A549 (cell line): ENCODE data around the gene CAMTA1. TPM values are rescaled to one million over a fixed set of nuclear protein-coding genes. Genes with fewer than 3 reads are reported as not detected.

ENCODE experiments used
- ATAC-seq, 2 experiments: fragments of 200-7000 bp in 1 of 2; fragments of >200 bp in 1 of 2; cut with Nextera tagmentation in 1 of 2; cut with Tn5 transposase in 1 of 2; 3 replicates each; pipeline versions ENCODE4 v1.8.0 to v1.9.1; 2018 to 2020; ENCODE audit warnings: mild to moderate bottlenecking in 1 of 2, moderate library complexity in 1 of 2
- CTCF ChIA-PET: fragments of 300-600 bp; sonication (Branson Sonifier 250); formaldehyde crosslinking; extraction: SDS; loops from one replicate; lab custom pipeline; 2021; ENCODE audit warnings: antibody characterized with exemption, inconsistent platforms; lab: Yijun Ruan, JAX
- POLR2A ChIA-PET: fragments of 350-600 bp; formaldehyde crosslinking; extraction: SDS; loops from one replicate; lab custom pipeline; 2021; ENCODE audit warnings: antibody characterized with exemption, inconsistent platforms; lab: Yijun Ruan, JAX
- DNase-seq, 2 experiments: peaks; one replicate each; pipeline versions ENCODE4 v3.0.0 to v3.0.0-alpha.2; 2011 to 2016; ENCODE audit warnings: low read depth in 1 of 2, low spot score in 1 of 2
- FAIRE-seq: peaks from 2 replicates; lab custom pipeline; 2011; peaks lifted over from hg19 to GRCh38; lab: Jason Lieb, UNC
- H3K27ac ChIP-seq, 2 experiments: fragments of >200 bp; sonication (Bioruptor Twin); formaldehyde crosslinking; 3 replicates each; pipeline ENCODE4 v1.5.1; 2016 to 2017
- H3K4me1 ChIP-seq: fragments of >200 bp; sonication (Bioruptor Twin); formaldehyde crosslinking; 3 replicates; pipeline ENCODE4 v1.6.1; 2016
- H3K4me2 ChIP-seq: fragments of >200 bp; sonication (Bioruptor Twin); formaldehyde crosslinking; 3 replicates; pipeline ENCODE4 v1.6.1; 2016
- H3K4me3 ChIP-seq: fragments of >200 bp; sonication (Bioruptor Twin); formaldehyde crosslinking; 3 replicates; pipeline ENCODE4 v1.5.1; 2016
- H3K9me3 ChIP-seq: fragments of >200 bp; sonication (Bioruptor Twin); formaldehyde crosslinking; 3 replicates; pipeline ENCODE4 v1.6.1; 2016
- BHLHE40 ChIP-seq: IDR thresholded peaks from 2 replicates; pipeline ENCODE4 v1.6.1; 2012; ENCODE audit warnings: low read depth, low read length, inconsistent platforms
- E2F6 ChIP-seq: IDR thresholded peaks from 2 replicates; pipeline ENCODE4 v1.6.1; 2012; ENCODE audit warnings: low read depth, borderline replicate concordance
- EP300 ChIP-seq, 2 experiments: fragments of >200 bp; sonication (Bioruptor Twin); formaldehyde crosslinking; IDR thresholded peaks; 2 replicates in 1 of 2; 3 replicates in 1 of 2; pipeline ENCODE4 v1.6.1; 2016 to 2017
- HEYL ChIP-seq: fragments of 250-450 bp; sonication (Bioruptor Pico); IDR thresholded peaks from 2 replicates; pipeline ENCODE4 v1.8.0; 2021; ENCODE audit warnings: mild to moderate bottlenecking, moderate library complexity
- HOXA7 ChIP-seq: fragments of 250-450 bp; sonication (Bioruptor Pico); IDR thresholded peaks from 2 replicates; pipeline ENCODE4 v1.5.0; 2020; ENCODE audit warnings: mild to moderate bottlenecking, moderate library complexity
- HOXB13 ChIP-seq: fragments of 250-450 bp; sonication (Bioruptor Pico); IDR thresholded peaks from 2 replicates; pipeline ENCODE4 v1.5.0; 2020; ENCODE audit warnings: low read depth, mild to moderate bottlenecking, moderate library complexity
- JUNB ChIP-seq: fragments of >200 bp; sonication (Bioruptor Twin); formaldehyde crosslinking; IDR thresholded peaks from 2 replicates; pipeline ENCODE4 v1.6.1; 2016
- MAFK ChIP-seq: fragments of 450-650 bp; IDR thresholded peaks from 2 replicates; pipeline ENCODE4 v1.6.1; 2014; ENCODE audit not compliant: partially characterized antibody
- MAX ChIP-seq: IDR thresholded peaks from 2 replicates; pipeline ENCODE4 v1.6.1; 2012
- NFE2L2 ChIP-seq: fragments of 150-350 bp; conservative IDR thresholded peaks from 2 replicates; pipeline ENCODE4 v1.6.1; 2014; ENCODE audit warnings: low read length
- PHF8 ChIP-seq: fragments of 200-600 bp; sonication (generic); IDR thresholded peaks from 2 replicates; pipeline ENCODE4 v1.6.1; 2016; ENCODE audit warnings: low read depth, mild to moderate bottlenecking, antibody characterized with exemption, moderate library complexity, borderline replicate concordance
- POLR2AphosphoS2 ChIP-seq: conservative IDR thresholded peaks from 2 replicates; pipeline ENCODE4 v1.6.1; 2012; ENCODE audit warnings: low read length, improper control_type of control experiment, inconsistent platforms
- RCOR1 ChIP-seq: fragments of 150-350 bp; IDR thresholded peaks from 2 replicates; pipeline ENCODE4 v1.6.1; 2014; ENCODE audit warnings: antibody characterized with exemption, low read length, low read depth
- REST ChIP-seq: fragments of 200-600 bp; sonication (generic); IDR thresholded peaks from 2 replicates; pipeline ENCODE4 v1.6.1; 2016; ENCODE audit warnings: antibody characterized with exemption, mild to moderate bottlenecking, moderate library complexity
- RFX5 ChIP-seq: fragments of 450-650 bp; IDR thresholded peaks from 2 replicates; pipeline ENCODE4 v1.7.1; 2014; ENCODE audit warnings: antibody characterized with exemption, mild to moderate bottlenecking, moderate library complexity
- RNF2 ChIP-seq: fragments of 200-600 bp; sonication (generic); IDR thresholded peaks from 2 replicates; pipeline ENCODE4 v1.6.1; 2016; ENCODE audit warnings: low read depth, mild to moderate bottlenecking, antibody characterized with exemption, moderate library complexity, borderline replicate concordance
- TFCP2L1 ChIP-seq: fragments of 250-450 bp; sonication (Bioruptor Pico); IDR thresholded peaks from 2 replicates; pipeline ENCODE4 v1.5.0; 2021; ENCODE audit warnings: mild to moderate bottlenecking
- USF2 ChIP-seq: fragments of 450-650 bp; IDR thresholded peaks from 2 replicates; pipeline ENCODE4 v1.6.1; 2014; ENCODE audit warnings: antibody characterized with exemption
- ZC3H11A ChIP-seq: fragments of 450-650 bp; IDR thresholded peaks from 2 replicates; pipeline ENCODE4 v1.6.1; 2014; ENCODE audit warnings: antibody characterized with exemption, mild to moderate bottlenecking
- ZFP36 ChIP-seq: fragments of 450-650 bp; IDR thresholded peaks from 2 replicates; pipeline ENCODE4 v1.6.1; 2014; ENCODE audit warnings: borderline replicate concordance; ENCODE audit not compliant: partially characterized antibody
- ZSCAN20 ChIP-seq: fragments of 250-450 bp; sonication (Bioruptor Pico); IDR thresholded peaks from 2 replicates; pipeline ENCODE4 v1.8.0; 2022; ENCODE audit warnings: mild to moderate bottlenecking, moderate library complexity
- WGBS: methylation state at CpG from one replicate; pipeline ENCODE4 v1.1.6; 2017; ENCODE audit errors: missing lambda C conversion rate; 5-methylcytosine and 5-hydroxymethylcytosine counted together
- polyA plus RNA-seq, 4 experiments: library from polyadenylated mRNA; depleted of rRNA in 3 of 4; stranded (reverse); fragments of >200 nt; fragmentation: RNase III in 1 of 4; extraction: RNeasy Plus Mini Kit Qiagen cat#74134 plus additional on column Dnase treatment in 1 of 4; gene quantifications; 2 replicates in 3 of 4; 3 replicates in 1 of 4; pipeline ENCODE4 v1.2.3, GENCODE V29; 2011 to 2017

The CAMTA1 gene
- polyA plus RNA-seq, 2 of the 4 experiments (the other 2 are of a cell fraction): 58.8 to 75.0 TPM

- Histone ChIP-seq H3K4me1 (peaks cover 7% of the 10 kb centered on the region; the same call in 2 of the 3 replicates), H3K27ac (no peak overlapping the region; a peak in 1 of 6 replicates), H3K4me2 (no peak overlapping the region), H3K4me3 (no peak overlapping the region), H3K9me3 (no peaks in the 10 kb centered on the region)
- TF ChIP-seq E2F6: no peak
- TF ChIP-seq BHLHE40: no peak
- no peak for TF ChIP-seq TFCP2L1 (CRISPR knock-in tag)
- no peak for TF ChIP-seq RFX5
- no peak for TF ChIP-seq USF2
- TF ChIP-seq ZSCAN20 (CRISPR knock-in tag): no peak
- no peak for TF ChIP-seq ZFP36
- TF ChIP-seq JUNB: no peak
- no peak for TF ChIP-seq MAX
- no peak for TF ChIP-seq EP300 (IDR thresholded peaks at IDR 0.05)
- TF ChIP-seq RNF2: no peak
- TF ChIP-seq REST: no peak
- no peak for TF ChIP-seq HEYL
- TF ChIP-seq ZC3H11A: no peak
- no peak for TF ChIP-seq NFE2L2
- no peak for TF ChIP-seq RCOR1
- no peak for TF ChIP-seq POLR2AphosphoS2
- TF ChIP-seq PHF8: no peak
- no peak for TF ChIP-seq HOXA7
- WGBS: 86% methylated on average over 1 of the region's 1 CpG
- FAIRE-seq (no peak), ATAC-seq (no peak), DNase-seq (no peak)
- CTCF ChIA-PET: interaction anchor here (0.6 to 2.1 kb wide), 24 partner anchors 8 to 777 kb away, joined by 3 to 11 read pairs (median 4); no protein-coding TSS in a partner anchor
- POLR2A ChIA-PET: no interaction called here
These were observed 105.4 kb downstream of the CAMTA1 start for GRCh38 chr1:6890686-6891085.

GRCh38 chr1:6891781-6892579 lies 106.7 kb downstream of the CAMTA1 start:
- DNase-seq (no peak), FAIRE-seq (no peak), ATAC-seq (no peak)
- Histone ChIP-seq H3K4me1 (peaks cover 7% of the 10 kb centered on the region; the same call in 2 of the 3 replicates), H3K27ac (no peak overlapping the region), H3K4me3 (no peak overlapping the region), H3K9me3 (no peaks in the 10 kb centered on the region), H3K4me2 (no peak overlapping the region)
- ChIA-PET POLR2A (no interaction called here), CTCF (interaction anchor here (0.6 to 2.0 kb wide), 2 partner anchors 90 to 191 kb away, joined by 3 to 4 read pairs; no protein-coding TSS in a partner anchor)
- WGBS: 93% methylated on average over 7 of the region's 7 CpGs
- TF ChIP-seq MAFK (peak; percentile 26), HOXB13 (CRISPR knock-in tag) (no peak)
